KMS-11 (cell line): ENCODE measurements around the gene KRT72.

ENCODE experiments used
- H2AFZ ChIP-seq: fragments of 200-600 bp; sonication (generic); 2 replicates; pipeline ENCODE4 v1.6.1; 2016; ENCODE audit warnings: antibody characterized with exemption, mixed run types, low read depth
- H3K27ac ChIP-seq: fragments of 200-600 bp; sonication (generic); 2 replicates; pipeline ENCODE4 v1.6.1; 2016; ENCODE audit warnings: mild to moderate bottlenecking, mixed run types
- H3K27me3 ChIP-seq: fragments of 200-600 bp; sonication (generic); 2 replicates; pipeline ENCODE4 v1.6.1; 2017; ENCODE audit warnings: mild to moderate bottlenecking, low read depth, mixed run types, moderate library complexity; ENCODE audit not compliant: insufficient read depth
- H3K36me3 ChIP-seq: fragments of 200-600 bp; sonication (generic); 2 replicates; pipeline ENCODE4 v1.6.1; 2017; ENCODE audit warnings: mild to moderate bottlenecking, mixed run types; ENCODE audit not compliant: insufficient read depth
- H3K4me1 ChIP-seq: fragments of 200-600 bp; sonication (generic); 2 replicates; pipeline ENCODE4 v1.6.1; 2016; ENCODE audit warnings: mild to moderate bottlenecking, low read depth, mixed run types; ENCODE audit not compliant: poor library complexity, severe bottlenecking
- H3K4me2 ChIP-seq: fragments of 200-600 bp; sonication (generic); 2 replicates; pipeline ENCODE4 v1.7.0; 2016; ENCODE audit warnings: mild to moderate bottlenecking, mixed run types
- H3K4me3 ChIP-seq: fragments of 200-600 bp; sonication (generic); IDR thresholded peaks from 2 replicates; pipeline ENCODE4 v1.6.1; 2017; ENCODE audit warnings: low read depth, low read length, mixed read lengths; ENCODE audit not compliant: insufficient read depth
- H3K79me2 ChIP-seq: fragments of 200-600 bp; sonication (generic); 2 replicates; pipeline ENCODE4 v1.6.1; 2016; ENCODE audit warnings: low read depth, mixed run types; ENCODE audit not compliant: insufficient read depth
- H3K9ac ChIP-seq: fragments of 200-600 bp; sonication (generic); 2 replicates; pipeline ENCODE4 v1.6.1; 2016; ENCODE audit warnings: mild to moderate bottlenecking, mixed run types
- H4K20me1 ChIP-seq: fragments of 200-600 bp; sonication (generic); 2 replicates; pipeline ENCODE4 v1.6.1; 2016; ENCODE audit warnings: mild to moderate bottlenecking, mixed run types; ENCODE audit not compliant: insufficient read depth
- TF ChIP-seq, protein P1 (sequence below): fragments of 200-600 bp; sonication (generic); conservative IDR thresholded peaks from 2 replicates; pipeline ENCODE4 v1.6.1; 2017; ENCODE audit warnings: low read depth, mild to moderate bottlenecking, antibody characterized with exemption, low read length, moderate library complexity, mixed read lengths

Gene KRT72

DNA sequence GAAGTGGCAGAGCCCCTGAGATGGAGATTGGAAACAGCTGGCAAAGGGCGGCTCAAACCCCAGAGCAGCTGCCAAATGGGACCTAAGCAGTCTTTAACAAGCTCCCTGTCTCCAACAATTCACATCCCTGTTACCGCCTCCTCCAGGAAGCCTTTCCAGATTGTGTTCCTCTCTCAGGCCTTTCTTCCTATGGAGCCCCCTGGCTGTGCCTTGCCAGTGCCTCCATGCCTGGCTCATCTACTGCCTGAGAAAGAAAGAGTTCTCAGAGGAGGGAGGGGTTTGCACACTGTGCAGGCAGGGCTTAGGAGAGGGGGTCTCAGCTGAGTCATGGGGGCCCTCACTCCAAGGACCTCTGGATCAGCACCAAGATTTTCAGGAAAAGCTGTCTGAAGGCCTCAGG is 18.8 kb downstream of the KRT72 start:
- H3K27ac ChIP-seq, result no peak overlapping the region
- H3K4me3 ChIP-seq, result no peak overlapping the region
- no peak overlapping the region for H2AFZ ChIP-seq
- H3K4me1 ChIP-seq, result no peaks in the 10 kb centered on the region
- TF ChIP-seq, protein P1, sequence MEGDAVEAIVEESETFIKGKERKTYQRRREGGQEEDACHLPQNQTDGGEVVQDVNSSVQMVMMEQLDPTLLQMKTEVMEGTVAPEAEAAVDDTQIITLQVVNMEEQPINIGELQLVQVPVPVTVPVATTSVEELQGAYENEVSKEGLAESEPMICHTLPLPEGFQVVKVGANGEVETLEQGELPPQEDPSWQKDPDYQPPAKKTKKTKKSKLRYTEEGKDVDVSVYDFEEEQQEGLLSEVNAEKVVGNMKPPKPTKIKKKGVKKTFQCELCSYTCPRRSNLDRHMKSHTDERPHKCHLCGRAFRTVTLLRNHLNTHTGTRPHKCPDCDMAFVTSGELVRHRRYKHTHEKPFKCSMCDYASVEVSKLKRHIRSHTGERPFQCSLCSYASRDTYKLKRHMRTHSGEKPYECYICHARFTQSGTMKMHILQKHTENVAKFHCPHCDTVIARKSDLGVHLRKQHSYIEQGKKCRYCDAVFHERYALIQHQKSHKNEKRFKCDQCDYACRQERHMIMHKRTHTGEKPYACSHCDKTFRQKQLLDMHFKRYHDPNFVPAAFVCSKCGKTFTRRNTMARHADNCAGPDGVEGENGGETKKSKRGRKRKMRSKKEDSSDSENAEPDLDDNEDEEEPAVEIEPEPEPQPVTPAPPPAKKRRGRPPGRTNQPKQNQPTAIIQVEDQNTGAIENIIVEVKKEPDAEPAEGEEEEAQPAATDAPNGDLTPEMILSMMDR, result no peak
- H3K27me3 ChIP-seq, result peaks cover 45% of the 10 kb centered on the region; the same call in 1 of the 2 replicates
- H3K9ac ChIP-seq, result no peak overlapping the region
- no peaks in the 10 kb centered on the region for H3K79me2 ChIP-seq
- no peaks in the 10 kb centered on the region for H4K20me1 ChIP-seq
- H3K36me3 ChIP-seq, result no peaks in the 10 kb centered on the region
- H3K4me2 ChIP-seq, result no peak overlapping the region

DNA sequence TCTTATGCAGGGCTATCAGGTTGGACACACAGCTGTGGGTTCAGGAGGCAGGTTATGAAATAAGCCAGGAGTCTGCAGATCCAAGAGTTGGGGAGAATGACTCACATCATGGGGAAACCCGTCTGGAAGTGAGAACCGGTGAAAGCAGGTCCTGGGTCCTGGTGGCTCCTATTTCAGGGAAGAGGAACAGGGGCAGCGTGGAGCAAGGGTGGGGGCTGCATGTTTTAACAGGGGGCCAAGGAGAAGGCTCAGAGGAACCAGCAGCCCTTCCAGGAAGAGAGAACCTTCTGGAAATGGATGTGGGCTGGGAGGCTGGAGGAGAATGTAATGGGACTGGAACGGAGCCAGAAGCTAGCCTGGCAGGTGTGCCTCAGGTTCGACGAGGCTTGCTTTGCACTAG is 19.8 kb downstream of the KRT72 start:
- Histone ChIP-seq H3K9ac (no peak overlapping the region), H3K4me1 (no peaks in the 10 kb centered on the region), H3K79me2 (no peaks in the 10 kb centered on the region), H3K27ac (no peak overlapping the region), H3K4me2 (no peak overlapping the region), H3K36me3 (no peaks in the 10 kb centered on the region), H3K4me3 (no peak overlapping the region), H2AFZ (no peak overlapping the region), H3K27me3 (peaks cover 47% of the 10 kb centered on the region; the same call in 1 of the 2 replicates), H4K20me1 (no peaks in the 10 kb centered on the region)
- TF ChIP-seq, protein P1, result no peak

DNA sequence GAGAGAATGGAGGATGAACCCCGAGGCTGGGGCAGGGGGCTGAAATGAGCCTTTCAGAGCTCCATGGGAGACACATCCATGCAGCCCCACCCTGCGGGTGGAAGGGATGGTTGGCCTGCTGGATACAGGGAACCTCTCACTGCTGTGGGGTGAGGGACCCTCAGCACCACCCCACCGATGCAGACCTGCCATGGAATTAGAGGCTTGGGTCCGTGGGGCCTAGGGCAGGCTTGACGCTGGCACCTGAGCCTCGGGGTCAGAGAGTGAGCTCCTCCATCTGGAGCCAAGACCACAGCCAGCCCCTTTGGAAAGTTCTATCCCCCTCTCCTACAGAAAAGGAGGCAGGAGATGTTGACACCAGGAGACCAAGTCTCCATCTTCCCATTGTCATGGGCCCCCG is 20.2 kb downstream of the KRT72 start:
- Histone ChIP-seq H2AFZ (no peak overlapping the region), H4K20me1 (no peaks in the 10 kb centered on the region), H3K4me3 (no peak overlapping the region), H3K27me3 (peaks cover 47% of the 10 kb centered on the region; the same call in 1 of the 2 replicates), H3K79me2 (no peaks in the 10 kb centered on the region), H3K4me1 (no peaks in the 10 kb centered on the region), H3K27ac (no peak overlapping the region), H3K9ac (no peak overlapping the region), H3K4me2 (no peak overlapping the region), H3K36me3 (no peaks in the 10 kb centered on the region)
- TF ChIP-seq, protein P1, result no peak

DNA sequence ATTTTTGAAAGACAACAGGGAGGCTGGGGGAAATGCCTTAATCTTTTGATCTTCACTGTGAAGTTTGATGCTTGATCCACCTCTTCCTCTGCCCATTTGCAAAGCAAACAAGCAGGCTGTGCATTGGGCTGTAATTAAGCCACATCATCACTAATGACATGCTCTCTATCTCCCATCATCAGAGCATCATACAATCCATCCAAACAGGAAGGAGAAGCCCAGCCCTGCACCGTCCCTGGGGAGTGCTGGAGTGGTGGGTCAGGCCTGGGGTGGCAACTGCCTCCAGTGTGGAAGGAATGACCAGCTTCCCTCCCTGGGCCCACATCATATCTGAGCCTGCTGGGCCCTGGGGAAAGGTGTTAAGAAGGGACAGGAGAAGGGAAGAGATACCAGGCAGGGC is 20.8 kb downstream of the KRT72 start:
- H2AFZ ChIP-seq, result no peak overlapping the region
- H3K4me2 ChIP-seq, result no peak overlapping the region
- H3K27ac ChIP-seq, result no peak overlapping the region
- H3K27me3 ChIP-seq, result peaks cover 51% of the 10 kb centered on the region; the same call in 1 of the 2 replicates
- no peak overlapping the region for H3K9ac ChIP-seq
- H4K20me1 ChIP-seq, result no peaks in the 10 kb centered on the region
- no peaks in the 10 kb centered on the region for H3K79me2 ChIP-seq
- no peak overlapping the region for H3K4me3 ChIP-seq
- no peaks in the 10 kb centered on the region for H3K36me3 ChIP-seq
- H3K4me1 ChIP-seq, result no peaks in the 10 kb centered on the region
- TF ChIP-seq, protein P1, result no peak
